GOT3 (cell line): Measurements from ENCODE around the gene HIPK2.

Experiments used
- DNase-seq: peaks from one replicate; lab custom pipeline; 2025; ENCODE audit warnings: mixed read lengths; lab: John Stamatoyannopoulos, UW

The HIPK2 gene

DNA sequence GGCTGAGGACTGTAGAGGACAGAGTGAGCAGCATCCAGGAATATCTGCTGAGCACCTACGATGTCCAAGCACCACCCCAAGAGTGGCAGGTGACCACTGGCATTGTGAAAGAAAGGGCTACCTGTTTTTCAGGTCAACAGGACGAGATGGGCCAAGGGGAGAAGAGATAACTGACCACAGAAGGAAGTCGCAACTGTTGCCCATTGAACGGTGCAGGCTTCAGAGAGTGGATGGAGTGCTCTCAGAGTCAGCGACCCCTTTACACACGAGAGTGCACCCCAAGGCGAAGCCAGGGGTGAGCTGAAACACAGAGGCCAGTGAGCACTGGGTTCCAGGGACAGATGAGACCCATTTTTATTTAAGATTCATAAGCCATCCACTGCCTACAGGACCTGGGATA, 42.3 kb downstream of the HIPK2 start:
- no peak for DNase-seq

DNA sequence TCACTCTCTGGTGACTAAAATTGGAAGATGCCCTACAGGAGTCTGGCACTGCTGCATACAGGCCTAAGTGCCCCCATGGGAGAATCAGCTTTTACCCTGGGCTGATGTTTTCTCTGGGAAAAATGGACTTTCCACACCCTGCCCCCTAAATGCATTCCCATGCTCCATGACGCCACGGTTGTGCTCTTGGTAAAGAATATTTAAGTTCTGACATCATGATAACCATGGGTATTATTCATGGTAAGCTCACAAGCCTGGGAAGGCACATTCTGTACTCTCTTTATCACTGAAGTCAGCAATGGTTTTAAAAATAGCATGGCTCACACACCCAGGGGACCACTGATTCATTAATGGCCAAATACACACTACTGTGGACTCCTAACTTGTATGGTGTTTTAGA, 43.4 kb downstream of the HIPK2 start:
- DNase-seq = no peak

DNA sequence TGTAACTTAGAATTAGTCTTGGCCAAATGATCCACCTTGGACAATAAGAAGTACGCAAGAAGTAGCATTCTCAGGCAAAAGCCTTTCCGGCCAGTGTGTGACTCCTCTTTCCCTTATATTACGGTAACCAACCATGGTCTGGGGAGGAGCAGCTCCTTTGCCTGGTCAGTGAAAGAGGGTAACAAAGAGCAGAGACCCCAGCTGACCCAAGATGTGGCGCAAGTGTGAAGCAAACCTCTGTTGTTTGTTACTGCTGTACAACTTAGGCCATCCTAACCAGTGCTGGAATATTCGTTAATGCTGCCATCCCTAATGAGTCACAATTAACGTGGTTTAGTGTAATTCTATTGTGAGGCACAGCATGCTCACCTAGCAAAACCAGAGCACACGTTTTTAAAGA, 44.0 kb downstream of the HIPK2 start:
- DNase-seq = no peak

DNA sequence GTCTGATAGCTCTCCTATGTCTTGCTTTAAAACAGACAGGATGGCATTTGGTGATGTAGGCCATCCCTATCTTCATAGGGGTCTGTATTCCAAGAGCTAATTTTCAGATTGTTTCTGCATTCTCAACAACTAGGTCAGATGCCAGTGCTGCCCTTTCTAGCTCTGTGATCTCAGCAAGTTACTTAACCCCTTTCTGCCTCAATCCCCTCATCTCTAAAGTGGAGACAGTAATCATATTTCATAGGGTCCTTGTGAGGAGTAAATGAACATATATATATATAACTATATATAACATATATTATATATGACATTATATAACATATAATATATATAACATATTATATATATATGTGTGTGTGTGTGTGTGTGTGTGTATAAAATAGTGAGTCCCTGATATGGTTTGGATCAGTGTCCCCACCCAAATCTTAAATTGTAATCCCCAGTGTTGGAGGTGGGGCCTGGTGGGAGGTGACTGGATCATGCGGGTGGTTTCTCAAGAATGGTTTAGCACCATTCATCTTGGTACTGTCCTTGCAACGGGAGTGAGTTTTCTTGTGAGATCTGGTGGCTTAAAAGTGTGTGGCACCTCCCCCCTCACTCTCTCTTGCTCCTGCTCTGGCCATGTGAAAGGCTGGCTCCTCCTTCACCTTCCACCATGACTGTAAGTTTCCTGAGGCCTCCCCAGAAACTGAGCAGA, 45.2 kb downstream of the HIPK2 start:
- no peak for DNase-seq

DNA sequence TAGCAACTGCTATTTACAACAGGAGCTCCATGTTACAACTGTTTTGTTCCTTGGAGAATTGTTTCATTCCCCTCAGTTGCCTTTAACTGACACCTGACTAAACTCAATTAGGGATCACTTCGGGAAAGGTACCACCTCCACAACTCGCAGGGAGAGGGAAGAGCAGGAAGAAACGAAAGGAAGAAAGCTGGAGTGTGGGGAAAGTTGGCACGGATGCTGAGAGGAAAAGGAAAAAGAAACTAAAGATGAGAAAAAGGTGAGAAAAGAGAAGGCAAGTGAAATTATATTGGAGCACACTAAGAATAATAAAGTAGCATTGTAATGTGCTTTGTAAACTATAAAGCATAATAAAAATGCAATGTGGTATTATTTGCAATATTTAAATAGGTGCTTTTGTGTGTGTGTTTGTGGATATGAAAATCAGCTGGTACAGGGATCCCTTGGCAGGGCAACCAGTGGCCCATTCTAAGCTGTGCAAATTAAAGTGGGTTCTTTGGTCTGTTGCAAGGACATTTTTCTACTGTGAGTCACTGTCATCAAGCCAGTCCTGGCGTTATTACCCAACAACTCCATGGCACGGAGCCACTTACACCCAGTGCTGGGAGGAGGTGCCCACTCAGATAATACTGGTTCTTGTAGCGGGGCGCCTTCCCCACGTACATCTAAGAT, 45.9 kb downstream of the HIPK2 start:
- DNase-seq = peak; percentile 11

DNA sequence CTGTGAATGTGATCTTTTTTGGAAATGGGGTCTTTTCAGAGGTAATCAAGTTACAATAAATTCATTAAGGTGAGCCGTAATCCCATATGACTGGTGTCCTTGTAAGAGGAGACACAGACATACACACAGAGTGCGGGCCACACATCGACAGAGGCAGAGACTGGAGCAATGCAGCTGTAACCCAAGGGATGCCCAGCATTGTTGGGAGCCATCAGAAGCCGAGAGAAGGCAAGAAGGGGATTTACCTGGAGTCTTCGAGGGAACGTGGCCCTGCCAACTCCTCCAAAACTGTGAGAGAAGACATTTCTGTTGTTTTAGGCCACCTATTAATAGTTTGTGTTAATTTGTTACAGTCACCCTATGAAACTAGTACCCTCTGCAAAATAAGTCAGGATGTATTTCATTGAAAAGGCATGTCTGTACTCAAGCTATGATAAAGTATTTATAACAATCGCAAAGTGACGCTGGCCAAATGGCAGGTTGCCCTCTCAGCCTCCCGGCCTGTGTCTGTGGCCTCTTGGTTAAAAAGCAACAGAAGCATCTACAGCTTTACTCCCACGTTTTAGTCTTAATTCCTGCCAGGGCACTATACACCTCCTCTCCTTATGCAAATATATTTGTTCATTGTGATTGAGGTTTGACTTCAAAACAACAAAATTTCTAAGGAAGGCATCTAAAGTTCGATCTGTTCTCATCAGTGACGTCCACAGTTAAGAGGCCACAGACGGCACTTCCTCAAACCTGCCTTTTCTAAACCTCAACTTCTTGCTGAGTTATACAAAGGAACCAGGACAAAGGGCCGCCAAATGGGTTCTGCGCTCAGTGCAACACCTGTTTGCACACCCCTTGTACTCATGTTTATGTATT, 46.8 kb downstream of the HIPK2 start:
- no peak for DNase-seq

DNA sequence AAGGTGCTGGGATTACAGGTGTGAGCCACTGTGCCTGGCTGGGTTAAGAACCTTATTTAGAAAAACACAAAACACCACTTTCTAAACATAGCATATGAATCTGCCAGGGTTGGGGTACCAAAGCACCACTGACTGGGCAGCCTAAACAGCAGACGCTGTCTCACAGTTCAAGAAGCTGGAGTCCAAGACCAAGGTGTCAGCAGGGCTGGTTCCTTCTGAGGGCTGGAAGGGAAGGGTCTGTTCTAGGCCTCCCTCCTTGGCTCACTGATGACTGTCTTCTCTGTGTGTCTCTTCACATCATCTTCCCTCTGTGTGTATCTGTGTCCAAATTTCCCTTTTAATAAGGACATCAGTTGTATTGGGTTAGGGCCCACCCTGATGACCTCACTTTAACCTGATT, 49.6 kb downstream of the HIPK2 start:
- no peak for DNase-seq

DNA sequence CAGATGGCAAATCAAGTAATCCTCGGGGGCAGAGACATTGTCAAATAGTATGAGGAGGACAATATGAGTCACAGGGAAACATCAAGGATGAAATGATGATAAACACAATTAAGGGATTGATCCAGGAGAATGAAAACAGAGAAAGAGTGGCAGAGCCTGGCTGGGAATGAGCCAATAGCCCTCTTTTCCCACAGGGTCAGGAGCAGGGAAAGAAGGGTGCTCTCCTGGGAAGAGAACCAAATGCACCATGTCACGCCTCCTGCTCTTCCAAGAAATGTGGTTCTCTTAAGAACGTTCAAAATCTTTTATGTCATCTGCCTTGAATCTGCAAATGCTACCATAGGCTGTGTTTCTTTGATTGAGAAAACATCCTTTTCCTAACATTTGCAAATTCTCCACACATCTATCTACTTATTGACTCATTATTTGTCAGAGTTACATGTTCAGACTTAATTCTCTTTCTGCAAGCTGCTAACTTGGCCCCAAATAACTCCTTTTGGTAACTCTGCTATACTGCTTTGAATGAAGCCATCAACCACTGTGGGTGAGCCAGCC, 50.6 kb downstream of the HIPK2 start:
- no peak for DNase-seq

DNA sequence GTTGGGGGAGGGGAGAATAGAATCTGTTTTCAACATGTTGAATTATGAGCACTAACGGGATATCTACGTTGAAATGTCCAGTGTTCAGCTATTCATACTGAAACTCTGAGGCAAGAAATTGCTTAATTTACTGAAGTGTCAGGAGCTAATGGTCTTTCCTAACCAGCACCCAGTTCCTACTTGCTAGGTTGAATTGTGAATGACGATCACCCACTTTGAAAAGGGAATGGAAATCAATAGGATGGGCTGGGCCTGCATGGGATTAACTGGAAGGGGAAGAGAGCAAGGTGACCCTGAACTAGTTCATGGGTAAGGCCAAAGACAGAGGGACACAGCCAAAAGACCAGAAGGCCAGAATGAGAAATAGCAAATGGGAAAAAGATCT, 51.3 kb downstream of the HIPK2 start:
- no peak for DNase-seq

DNA sequence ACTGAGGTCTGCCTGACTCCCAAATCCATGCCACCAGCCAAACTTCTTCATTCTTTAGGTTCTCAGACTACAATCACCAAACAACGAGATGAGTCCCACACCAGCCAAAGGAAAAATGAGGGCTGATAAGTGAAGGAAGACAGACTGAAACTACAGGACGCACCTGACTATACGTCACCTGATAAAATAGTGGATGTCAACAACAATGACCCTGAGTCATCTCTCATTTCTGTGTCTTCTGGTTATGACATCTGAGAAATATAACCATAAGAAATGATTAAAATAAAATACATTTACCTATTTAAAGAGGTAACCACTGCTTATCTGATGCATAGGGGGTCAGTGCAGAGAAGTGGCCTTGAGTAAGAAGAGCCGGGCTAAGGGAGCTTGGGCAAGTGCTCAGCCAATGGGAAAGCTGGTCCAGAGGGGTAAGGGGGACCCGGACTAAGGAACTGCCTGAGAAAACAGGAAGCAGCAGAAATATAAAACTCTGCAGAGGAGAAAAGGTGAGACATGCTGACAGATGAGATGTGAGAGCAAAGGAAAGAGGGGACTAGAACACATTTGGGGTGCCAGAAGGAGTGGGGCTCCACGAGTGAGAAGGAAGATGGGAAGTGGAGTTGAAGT, 51.8 kb downstream of the HIPK2 start:
- no peak for DNase-seq

DNA sequence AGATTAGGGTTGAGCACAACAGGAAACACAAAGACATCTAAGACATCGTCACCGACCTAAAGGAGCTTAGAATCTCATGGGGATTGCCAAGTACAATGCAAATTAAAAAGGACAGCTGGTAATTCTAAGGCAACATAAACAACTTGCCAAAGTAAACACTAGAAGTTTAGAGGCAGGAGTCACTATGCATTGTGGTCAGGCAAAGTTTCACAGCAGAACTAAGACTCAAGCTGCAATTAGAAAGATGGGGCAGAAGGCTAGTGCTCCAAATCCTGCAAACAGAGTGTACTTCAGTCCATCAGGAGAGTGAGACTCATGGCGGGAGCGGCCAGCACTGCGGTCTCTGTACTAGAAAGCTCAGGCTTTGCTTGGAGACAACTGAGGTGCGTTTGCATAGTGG, 52.7 kb downstream of the HIPK2 start:
- no peak for DNase-seq

DNA sequence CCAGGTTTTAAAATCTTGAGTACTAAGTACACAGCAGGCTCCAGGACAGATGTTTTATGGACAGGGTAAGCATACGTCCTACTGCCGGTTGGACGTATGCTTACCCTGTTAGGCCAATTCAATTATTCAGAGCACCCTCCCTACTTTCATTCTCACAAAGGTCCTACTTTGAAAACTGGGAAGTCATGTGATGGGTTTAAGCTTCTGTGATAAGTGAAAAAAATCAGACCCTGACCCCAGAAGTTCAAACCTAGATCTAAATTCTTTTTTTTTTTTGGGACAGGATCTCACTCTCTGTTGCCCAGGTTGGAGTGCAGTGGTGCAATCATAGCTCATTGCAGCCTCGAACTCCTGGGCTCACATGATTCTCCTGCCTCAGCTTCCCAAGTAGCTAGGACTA, 55.2 kb downstream of the HIPK2 start:
- no peak for DNase-seq

DNA sequence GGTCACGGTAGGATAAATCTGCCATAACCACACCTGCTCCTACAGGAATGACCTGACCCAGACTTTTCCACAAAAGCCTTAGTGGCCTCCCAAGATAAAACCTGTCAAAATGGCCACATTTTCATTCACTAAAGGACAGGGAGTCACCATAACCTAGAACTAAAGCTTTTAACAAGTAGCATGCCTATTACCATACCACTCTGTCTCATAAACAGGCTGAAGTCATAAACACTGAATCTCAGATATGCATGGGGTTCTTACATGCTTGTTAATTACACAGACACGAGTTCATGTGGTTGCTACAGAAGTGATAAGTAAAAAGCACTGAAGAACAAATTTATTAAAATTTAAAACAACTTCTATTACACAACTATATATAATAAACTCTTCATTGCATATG, 56.0 kb downstream of the HIPK2 start:
- no peak for DNase-seq

DNA sequence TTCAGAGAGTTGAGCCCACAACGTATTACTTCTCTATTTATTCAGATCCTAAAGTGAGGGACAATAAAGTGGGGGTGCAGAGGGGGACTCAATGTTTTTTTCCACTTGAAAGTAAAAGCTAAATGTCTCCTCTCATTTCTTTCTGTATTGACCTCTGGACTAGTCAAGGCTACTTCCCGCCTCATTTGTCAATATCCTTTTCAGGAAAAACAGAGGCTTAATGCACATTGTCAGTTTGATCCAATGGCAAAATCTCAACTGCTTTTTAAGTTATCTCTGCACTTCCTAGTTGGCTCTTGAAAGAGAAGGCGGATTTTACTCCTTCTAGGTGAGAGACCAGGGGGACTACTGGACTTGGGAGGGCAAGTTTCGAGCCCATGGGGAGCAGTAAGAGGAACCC, 56.4 kb downstream of the HIPK2 start:
- DNase-seq = no peak

DNA sequence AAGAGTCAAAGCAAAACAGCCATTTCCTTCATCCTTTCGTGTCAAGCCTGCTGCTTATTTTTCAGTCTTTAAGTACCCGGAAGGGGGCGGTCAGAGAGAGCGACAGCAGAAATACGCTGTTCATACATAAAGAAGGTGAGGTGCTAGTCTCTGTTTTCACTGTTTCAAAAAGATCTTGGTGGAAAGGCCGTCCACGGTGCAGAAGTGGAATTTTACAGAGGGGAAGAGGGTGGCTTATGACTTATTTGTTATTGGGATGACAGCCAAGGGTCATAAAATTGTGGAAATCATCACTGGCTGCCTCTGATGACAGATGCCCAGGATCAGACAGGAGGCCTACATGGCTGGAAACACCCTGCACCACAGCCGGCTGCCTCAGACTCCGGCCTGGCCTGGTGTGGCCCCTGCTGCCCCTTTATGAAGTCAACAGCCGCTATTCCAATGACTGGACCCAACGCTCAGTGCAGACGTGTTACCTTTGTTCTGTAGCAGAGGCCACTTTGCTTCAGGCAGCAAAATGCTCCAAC, 57.0 kb downstream of the HIPK2 start:
- no peak for DNase-seq

DNA sequence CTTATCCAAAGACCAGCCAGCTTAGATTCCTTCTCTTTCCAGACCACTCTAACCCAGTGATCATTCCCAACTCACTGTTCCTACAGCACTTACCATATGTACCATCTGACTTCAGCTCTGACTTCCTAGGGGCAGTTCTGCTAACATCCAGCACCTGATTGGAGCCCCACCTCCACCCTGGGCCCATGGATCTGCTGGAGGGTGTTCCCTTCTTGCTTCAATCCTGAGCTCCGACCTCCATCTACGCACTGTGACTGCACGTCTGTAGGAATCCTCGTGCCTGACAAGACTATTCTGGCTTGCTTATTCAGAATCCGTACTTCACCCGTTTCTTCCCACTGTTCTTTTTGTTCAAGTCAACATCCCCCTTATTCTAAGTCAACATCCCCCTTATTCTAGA, 57.6 kb downstream of the HIPK2 start:
- no peak for DNase-seq

DNA sequence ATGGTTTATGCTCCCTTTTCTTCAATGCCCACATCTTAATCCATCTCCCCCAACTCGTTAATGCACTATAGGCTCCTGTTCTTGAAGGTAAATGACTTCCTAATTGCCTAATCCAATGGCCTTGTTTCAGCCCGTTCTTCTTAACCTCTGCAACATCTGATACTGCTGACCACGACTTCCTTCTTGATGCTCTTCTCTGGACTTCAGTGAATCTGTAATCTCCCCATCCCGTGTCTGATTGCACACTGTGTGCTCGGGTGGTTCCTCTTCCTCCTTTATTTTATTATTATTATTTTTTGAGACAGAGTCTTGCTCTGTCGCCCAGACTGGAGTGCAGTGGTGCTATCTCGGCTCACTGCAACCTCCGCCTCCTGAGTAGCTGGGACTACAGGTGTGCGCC, 58.9 kb downstream of the HIPK2 start:
- no peak for DNase-seq

DNA sequence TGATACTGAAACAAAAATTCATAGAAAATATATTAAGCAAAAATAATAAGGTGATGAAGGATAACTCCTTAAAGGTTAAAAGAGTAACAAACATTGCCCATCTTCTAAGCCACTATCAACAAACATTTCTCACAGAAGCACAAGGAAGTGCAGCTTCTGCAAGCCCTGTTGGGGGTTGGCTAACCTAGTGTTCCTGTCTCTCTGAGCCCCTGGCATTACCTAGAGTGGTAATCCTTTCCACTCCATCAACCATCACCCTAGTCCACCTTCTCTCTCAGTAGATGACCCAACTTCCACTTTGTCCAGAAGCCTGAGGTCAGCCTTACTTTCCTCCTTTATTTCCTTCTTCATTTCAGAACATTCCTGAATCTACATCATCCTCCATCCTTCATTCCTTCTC, 59.7 kb downstream of the HIPK2 start:
- DNase-seq = no peak

DNA sequence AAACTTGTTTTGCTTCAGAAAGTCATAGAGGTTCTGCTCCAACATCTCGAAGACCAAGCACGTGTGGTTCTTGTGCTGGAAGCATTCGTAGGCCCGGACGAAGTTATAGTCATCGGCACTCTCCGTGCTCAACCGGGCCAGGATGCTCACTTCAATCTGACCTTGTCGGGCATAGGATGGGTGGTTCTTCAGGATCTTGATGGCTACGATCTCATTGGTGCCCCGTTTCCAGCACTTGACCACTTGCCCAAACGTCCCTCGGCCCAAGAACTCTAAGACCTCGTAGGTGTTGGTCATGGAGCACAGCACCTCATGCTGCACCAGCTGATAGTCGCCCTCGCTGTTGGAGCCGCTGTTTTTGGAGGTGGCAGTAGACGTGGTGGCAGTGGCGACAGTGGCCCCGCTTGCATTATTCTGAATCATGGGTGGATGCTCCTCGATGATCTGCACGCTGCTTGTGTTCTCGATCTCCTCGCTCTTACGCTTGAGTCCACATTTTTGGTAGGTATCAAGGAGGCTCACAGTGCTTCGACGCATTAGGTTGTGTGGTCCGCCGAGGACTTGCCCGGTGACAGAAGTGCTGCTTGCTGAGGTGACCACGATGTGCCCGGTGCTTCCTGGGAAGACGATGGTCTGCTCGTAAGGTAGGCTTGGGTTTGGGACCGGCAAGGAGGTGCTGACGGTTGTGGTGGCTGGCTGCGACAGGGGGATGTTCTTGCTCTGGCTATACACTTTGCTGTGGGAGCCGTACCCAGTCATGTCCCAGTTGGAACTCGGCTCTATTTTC, 61.4 kb downstream of the HIPK2 start:
- no peak for DNase-seq

DNA sequence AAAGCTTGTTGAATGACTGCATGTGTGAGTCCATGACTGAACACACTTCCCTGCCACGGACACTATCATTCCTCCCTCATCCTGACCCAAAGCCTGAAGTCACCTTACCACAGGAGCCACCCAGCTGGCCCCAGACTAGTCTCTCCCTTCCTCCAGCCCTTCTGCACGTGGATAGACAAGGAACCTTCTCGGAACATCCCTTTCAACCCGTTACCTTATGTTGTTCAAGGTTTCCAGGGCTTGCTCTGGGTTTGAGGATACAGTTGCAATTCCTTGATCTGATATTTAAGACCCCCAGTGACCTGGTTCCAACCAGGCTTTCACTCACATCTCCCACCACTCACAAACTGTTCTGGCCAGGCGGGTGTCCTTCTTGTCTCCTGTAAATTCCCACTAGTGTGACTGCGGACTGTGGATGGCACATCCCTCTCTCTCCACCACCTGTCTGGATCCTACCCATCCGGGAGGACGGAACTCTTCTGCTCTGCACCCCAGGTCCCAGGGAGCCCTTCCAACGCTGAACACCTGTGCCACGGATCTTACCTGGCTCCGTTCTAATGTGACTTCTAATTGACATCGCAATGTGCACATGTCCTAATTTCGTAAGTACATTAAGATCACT, 62.5 kb downstream of the HIPK2 start:
- DNase-seq = no peak
